IPS DF 6.9 (cell line): ENCODE measurements around the gene ZNF516.

Source experiments
- DNase-seq: peaks from one replicate; pipeline ENCODE4 v3.0.0-alpha.2; 2013; ENCODE audit warnings: low read depth, low spot score
- H3K27ac ChIP-seq: one replicate; pipeline ENCODE4 v1.5.1; 2013; ENCODE audit warnings: low read length, control low read depth
- H3K27me3 ChIP-seq: 2 replicates; pipeline ENCODE4 v1.6.1; 2013; ENCODE audit warnings: mild to moderate bottlenecking, low read length; ENCODE audit not compliant: control insufficient read depth, insufficient read depth
- H3K36me3 ChIP-seq: 2 replicates; pipeline ENCODE4 v1.6.1; 2013; ENCODE audit warnings: low read length; ENCODE audit not compliant: control insufficient read depth, insufficient read depth
- H3K4me1 ChIP-seq: 2 replicates; pipeline ENCODE4 v1.6.1; 2013; ENCODE audit warnings: low read length; ENCODE audit not compliant: control insufficient read depth, insufficient read depth
- H3K4me3 ChIP-seq: 2 replicates; pipeline ENCODE4 v1.5.1; 2013; ENCODE audit warnings: mild to moderate bottlenecking, low read length
- H3K9me3 ChIP-seq: 2 replicates; pipeline ENCODE4 v1.6.1; 2013; ENCODE audit warnings: low read length, inconsistent platforms; ENCODE audit not compliant: control insufficient read depth, insufficient read depth
- WGBS: extraction: QIAGEN DNeasy Blood & Tissue Kit; methylation state at CpG from one replicate; pipeline ENCODE4 v1.1.7; 2013; ENCODE audit warnings: mixed read lengths, missing lambda C conversion rate; ENCODE audit not compliant: insufficient read length, insufficient coverage; 5-methylcytosine and 5-hydroxymethylcytosine counted together

Gene ZNF516

DNA sequence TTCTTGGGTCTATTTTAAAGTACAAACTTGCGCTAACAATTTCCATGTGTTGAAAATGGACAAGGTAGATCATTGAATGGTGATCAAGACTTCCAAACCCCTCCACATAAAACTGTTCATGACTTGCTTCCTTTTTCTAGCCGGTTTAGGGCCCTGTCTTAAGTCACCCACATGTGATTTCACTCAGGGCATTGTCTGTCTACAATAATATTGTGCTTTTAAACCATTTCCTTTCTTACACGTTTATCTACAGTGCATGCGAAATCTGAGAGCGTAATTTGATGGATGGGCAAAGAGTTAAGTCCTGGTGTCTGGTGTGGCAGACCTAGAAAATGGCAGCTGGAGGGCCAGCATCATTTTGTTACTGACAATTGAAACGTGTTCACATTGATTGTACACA, 2.0 kb upstream of the ZNF516 start:
- Histone ChIP-seq H3K36me3 (no peaks in the 10 kb centered on the region), H3K4me1 (peaks cover 2% of the 10 kb centered on the region; the same call in 1 of the 2 replicates), H3K27ac (no peak overlapping the region), H3K9me3 (no peaks in the 10 kb centered on the region), H3K4me3 (no peak overlapping the region), H3K27me3 (peaks cover 8% of the 10 kb centered on the region; the same call in 1 of the 2 replicates)
- DNase-seq = no peak
- WGBS = no CpG with 5 or more reads among the region's 6 CpGs

DNA sequence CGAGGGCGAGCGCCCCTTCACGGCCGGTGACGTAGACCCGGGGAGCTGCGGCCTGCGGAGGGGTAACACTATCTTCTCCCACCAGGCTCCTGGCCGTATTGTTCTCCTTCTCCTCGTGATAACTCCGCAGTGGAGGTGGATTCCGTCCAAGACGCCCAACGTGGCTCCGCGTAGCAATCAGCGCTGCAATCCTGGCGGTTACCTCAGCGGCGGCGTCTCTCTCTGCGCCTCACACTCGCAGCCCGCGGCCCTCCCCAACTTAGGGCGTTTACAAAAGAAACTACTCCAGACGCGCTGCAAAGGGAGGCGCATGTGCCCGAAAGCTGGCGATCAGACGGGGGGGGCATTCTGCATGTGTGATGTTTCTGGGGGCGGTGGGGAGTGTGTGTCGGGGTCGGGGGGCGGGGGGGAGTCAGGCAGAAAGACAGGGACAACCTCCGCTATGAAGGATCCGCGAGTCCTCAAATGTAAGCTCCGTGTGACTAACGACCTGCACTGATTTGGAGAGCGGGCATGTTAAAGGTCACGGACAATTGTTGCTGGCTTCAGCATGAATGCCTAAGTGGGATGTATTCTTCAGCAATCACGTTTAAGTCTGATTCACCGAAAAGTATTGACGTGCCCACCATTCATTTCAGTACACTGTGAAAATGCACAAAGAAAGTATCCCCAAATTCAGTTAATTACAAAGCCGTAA, 1.3 kb upstream of the ZNF516 start:
- Histone ChIP-seq H3K27ac (no peak overlapping the region), H3K27me3 (peaks cover 8% of the 10 kb centered on the region; the same call in 1 of the 2 replicates), H3K9me3 (no peaks in the 10 kb centered on the region), H3K4me3 (peak overlapping the region; percentile 38; the same call in 1 of the 2 replicates), H3K36me3 (no peaks in the 10 kb centered on the region), H3K4me1 (peaks cover 2% of the 10 kb centered on the region; the same call in 1 of the 2 replicates)
- no CpG with 5 or more reads among the region's 48 CpGs for WGBS
- DNase-seq = no peak

- Histone ChIP-seq H3K27ac (no peak overlapping the region), H3K36me3 (no peaks in the 10 kb centered on the region), H3K4me1 (peaks cover 2% of the 10 kb centered on the region; the same call in 1 of the 2 replicates), H3K9me3 (no peaks in the 10 kb centered on the region), H3K27me3 (peaks cover 9% of the 10 kb centered on the region; the same call in 1 of the 2 replicates), H3K4me3 (peak overlapping the region; percentile 38; the same call in 1 of the 2 replicates)
- no peak for DNase-seq
- no CpG with 5 or more reads among the region's 43 CpGs for WGBS
Observed at GRCh38 chr18:76495435-76496193, 572 bp upstream of the ZNF516 start.

GRCh38 chr18:76494231-76495005, 624 bp downstream of the ZNF516 start:
- Histone ChIP-seq H3K9me3 (no peaks in the 10 kb centered on the region), H3K36me3 (no peaks in the 10 kb centered on the region), H3K4me3 (peak overlapping the region; percentile 38; the same call in 1 of the 2 replicates), H3K27ac (no peak overlapping the region), H3K4me1 (peaks cover 2% of the 10 kb centered on the region; the same call in 1 of the 2 replicates), H3K27me3 (peaks cover 9% of the 10 kb centered on the region; the same call in 1 of the 2 replicates)
- no peak for DNase-seq
- WGBS = no CpG with 5 or more reads among the region's 56 CpGs

GRCh38 chr18:76493213-76494161, 1.6 kb downstream of the ZNF516 start:
- Histone ChIP-seq H3K9me3 (no peaks in the 10 kb centered on the region), H3K27ac (no peak overlapping the region), H3K36me3 (no peaks in the 10 kb centered on the region), H3K4me3 (peak overlapping the region; percentile 69; the same call in 1 of the 2 replicates), H3K27me3 (peaks cover 9% of the 10 kb centered on the region; the same call in 1 of the 2 replicates), H3K4me1 (peaks cover 2% of the 10 kb centered on the region; the same call in 1 of the 2 replicates)
- DNase-seq = no peak
- no CpG with 5 or more reads among the region's 31 CpGs for WGBS

DNA sequence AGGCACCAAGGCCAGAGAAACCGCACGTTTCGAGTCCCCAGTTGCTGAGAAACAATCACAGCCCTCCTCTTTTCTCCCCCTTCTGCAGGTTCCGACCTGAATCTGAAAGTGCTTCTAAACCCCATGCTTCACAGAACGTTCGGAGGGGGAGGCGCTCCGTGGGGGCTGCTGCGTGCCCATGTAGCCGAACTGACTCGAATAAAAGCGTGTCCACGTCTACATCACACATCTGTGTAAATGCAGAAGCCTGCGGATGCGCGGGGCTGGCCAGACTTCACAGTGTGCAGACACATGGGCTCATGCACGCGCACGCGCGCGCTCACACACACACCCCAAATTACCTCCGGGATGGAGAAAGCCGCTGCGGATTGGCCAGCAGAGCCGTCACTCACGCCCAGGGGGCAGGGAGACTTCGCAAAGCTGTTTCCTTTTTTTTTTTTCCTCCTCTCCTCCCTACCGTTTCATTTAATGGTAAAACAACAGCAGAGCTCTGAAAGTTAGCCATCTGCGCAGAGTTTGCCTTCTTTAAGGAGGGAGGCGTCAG, 2.3 kb downstream of the ZNF516 start:
- peaks cover 7% of the 10 kb centered on the region for H3K4me1 ChIP-seq
- H3K27me3 ChIP-seq = peaks cover 9% of the 10 kb centered on the region; the same call in 1 of the 2 replicates
- DNase-seq = peak; percentile 98
- H3K36me3 ChIP-seq = no peaks in the 10 kb centered on the region
- WGBS = no CpG with 5 or more reads among the region's 31 CpGs
- H3K27ac ChIP-seq = no peak overlapping the region
- no peaks in the 10 kb centered on the region for H3K9me3 ChIP-seq
- peak overlapping the region; percentile 69; the same call in 1 of the 2 replicates for H3K4me3 ChIP-seq

DNA sequence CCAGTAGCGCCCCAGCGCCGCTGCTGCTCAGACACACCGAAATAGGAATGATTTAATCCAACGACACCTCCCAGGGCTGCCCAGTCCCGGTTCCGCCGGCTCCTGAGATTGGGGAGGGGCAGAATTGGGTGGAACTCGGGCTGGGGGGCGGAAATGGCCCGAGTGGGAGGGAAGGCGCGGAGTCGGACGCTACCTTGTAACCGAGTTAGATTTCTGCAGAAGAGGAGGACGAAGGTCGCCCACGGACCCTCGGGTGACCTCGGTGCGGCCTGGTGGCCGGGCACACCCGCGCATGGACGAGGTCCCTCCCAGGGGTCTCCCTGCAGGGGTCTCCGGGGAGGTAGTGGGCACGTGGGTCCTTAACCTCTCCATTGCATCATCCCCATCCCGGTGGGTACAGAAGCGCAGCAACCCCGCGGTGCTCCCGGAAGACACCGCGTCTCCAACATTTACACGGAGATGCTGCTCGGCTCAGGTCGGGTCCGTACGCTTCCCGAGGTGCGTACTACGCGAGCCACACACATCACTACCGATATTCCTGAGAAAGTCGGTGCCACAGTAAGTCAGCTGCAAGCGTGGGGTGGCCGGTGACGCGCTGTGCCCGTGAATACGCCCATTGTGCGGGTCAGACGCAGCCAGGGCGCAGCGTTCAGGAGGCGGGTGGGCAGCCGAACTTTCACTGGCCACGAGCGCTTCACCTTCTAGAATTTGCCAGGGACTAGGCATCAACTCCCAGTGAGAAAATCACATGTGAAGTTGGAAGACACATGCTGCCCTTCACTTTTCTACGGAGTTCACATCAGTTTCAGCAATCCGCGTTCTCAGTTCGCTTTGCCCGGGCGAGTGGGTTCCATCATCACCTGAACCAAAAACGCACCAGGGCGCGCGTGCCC, 3.0 kb downstream of the ZNF516 start:
- WGBS = no CpG with 5 or more reads among the region's 70 CpGs
- Histone ChIP-seq H3K27me3 (peaks cover 5% of the 10 kb centered on the region; the same call in 1 of the 2 replicates), H3K4me1 (peaks cover 7% of the 10 kb centered on the region), H3K4me3 (peak overlapping the region; percentile 59; the same call in 1 of the 2 replicates), H3K36me3 (no peaks in the 10 kb centered on the region), H3K9me3 (no peaks in the 10 kb centered on the region), H3K27ac (no peak overlapping the region)
- DNase-seq = no peak

DNA sequence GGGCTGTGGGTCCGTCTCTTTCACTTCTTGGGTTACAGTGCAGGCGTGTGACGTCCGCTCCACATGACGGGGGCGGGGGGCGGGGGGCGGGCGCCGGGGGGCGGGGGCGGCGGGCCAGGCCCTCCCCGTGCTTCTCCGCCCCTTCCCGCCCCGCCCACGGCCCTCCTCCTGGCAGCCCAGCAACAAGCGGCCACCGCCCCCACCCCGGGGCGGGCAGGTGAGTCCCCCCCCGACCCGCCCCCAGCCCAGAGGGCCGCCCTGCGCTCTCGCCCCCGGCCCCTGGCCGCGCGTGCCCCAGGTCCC, 3.6 kb downstream of the ZNF516 start:
- no peak overlapping the region for H3K27ac ChIP-seq
- peaks cover 7% of the 10 kb centered on the region for H3K4me1 ChIP-seq
- H3K9me3 ChIP-seq = no peaks in the 10 kb centered on the region
- no peak for DNase-seq
- H3K36me3 ChIP-seq = no peaks in the 10 kb centered on the region
- WGBS = no CpG with 5 or more reads among the region's 31 CpGs
- peaks cover 1% of the 10 kb centered on the region; the same call in 1 of the 2 replicates for H3K27me3 ChIP-seq
- peak overlapping the region; percentile 59; the same call in 1 of the 2 replicates for H3K4me3 ChIP-seq
